ENCODE data around the gene RDH16. TPM values are rescaled to one million over a fixed set of nuclear protein-coding genes. Genes with fewer than 3 reads are reported as not detected.
"Not testable (repeated sequence)": the region's sequence is repeated elsewhere in the genome, so short reads cannot be mapped to it uniquely, and the experiment has no call there.

RDH16 gene
- total RNA-seq, 2 experiments from 2014 or later = 0.31 to 0.35 TPM

GRCh38 chr12:56916996-56917333 is 40.4 kb downstream of the RDH16 start:
- POLR2A ChIA-PET = no interaction called here
- CTCF ChIA-PET = interaction anchor here (0.6 to 1.7 kb wide), 4 partner anchors 9 to 180 kb away, joined by 3 to 8 read pairs (median 4); no protein-coding TSS in a partner anchor
- Mint-ChIP-seq H3K27ac (no peak overlapping the region), H3K27me3 (peaks cover 6% of the 10 kb centered on the region), H3K9me3 (no peaks in the 10 kb centered on the region), H3K4me3 (no peak overlapping the region), H3K4me1 (no peaks in the 10 kb centered on the region), H3K36me3 (ENCODE audit: low read depth) (no peaks in the 10 kb centered on the region)
- no peak for DNase-seq

- H3K36me3 Mint-ChIP-seq (ENCODE audit: low read depth) = no peaks in the 10 kb centered on the region
- no peak overlapping the region for H3K27ac Mint-ChIP-seq
- no peak for DNase-seq
- ChIA-PET CTCF (interaction anchor here (0.6 to 1.7 kb wide), 4 partner anchors 10 to 179 kb away, joined by 3 to 8 read pairs (median 4); no protein-coding TSS in a partner anchor), POLR2A (no interaction called here)
- no peaks in the 10 kb centered on the region for H3K4me1 Mint-ChIP-seq
- no peak overlapping the region for H3K4me3 Mint-ChIP-seq
- no peaks in the 10 kb centered on the region for H3K9me3 Mint-ChIP-seq
- H3K27me3 Mint-ChIP-seq = peaks cover 8% of the 10 kb centered on the region
Observed at GRCh38 chr12:56916296-56916995, 41.0 kb downstream of the RDH16 start.

- no peaks in the 10 kb centered on the region for H3K4me1 Mint-ChIP-seq
- H3K36me3 Mint-ChIP-seq (ENCODE audit: low read depth) = no peaks in the 10 kb centered on the region
- no peak overlapping the region for H3K27ac Mint-ChIP-seq
- H3K9me3 Mint-ChIP-seq = peaks cover 7% of the 10 kb centered on the region
- DNase-seq = no peak
- CTCF ChIA-PET = interaction anchor here (1.7 kb wide), 1 partner anchor 75 kb away, joined by 4 read pairs; no protein-coding TSS in a partner anchor
- no peak overlapping the region for H3K4me3 Mint-ChIP-seq
- POLR2A ChIA-PET = no interaction called here
- peaks cover 8% of the 10 kb centered on the region for H3K27me3 Mint-ChIP-seq
Observed at GRCh38 chr12:56914724-56915123, 42.7 kb downstream of the RDH16 start.

GRCh38 chr12:56914256-56914655 is 43.2 kb downstream of the RDH16 start:
- no peaks in the 10 kb centered on the region for H3K4me1 Mint-ChIP-seq
- H3K9me3 Mint-ChIP-seq = peaks cover 11% of the 10 kb centered on the region
- no peak overlapping the region for H3K27ac Mint-ChIP-seq
- POLR2A ChIA-PET = no interaction called here
- no peak overlapping the region for H3K4me3 Mint-ChIP-seq
- CTCF ChIA-PET = no interaction called here
- no peaks in the 10 kb centered on the region for H3K36me3 Mint-ChIP-seq (ENCODE audit: low read depth)
- DNase-seq = no peak
- peaks cover 8% of the 10 kb centered on the region for H3K27me3 Mint-ChIP-seq

- H3K9me3 Mint-ChIP-seq = peaks cover 14% of the 10 kb centered on the region
- DNase-seq; H3K27ac Mint-ChIP-seq; H3K27me3 Mint-ChIP-seq; H3K36me3 Mint-ChIP-seq (ENCODE audit: low read depth); POLR2A ChIA-PET; CTCF ChIA-PET; H3K4me1 Mint-ChIP-seq; H3K4me3 Mint-ChIP-seq: not testable (repeated sequence)
Observed at GRCh38 chr12:56909403-56909802, 48.0 kb downstream of the RDH16 start.

GRCh38 chr12:56908136-56908535 is 49.3 kb downstream of the RDH16 start:
- H3K4me3 Mint-ChIP-seq = no peak overlapping the region
- H3K9me3 Mint-ChIP-seq = peaks cover 18% of the 10 kb centered on the region
- H3K27ac Mint-ChIP-seq = no peak overlapping the region
- no peak for DNase-seq
- H3K4me1 Mint-ChIP-seq = no peaks in the 10 kb centered on the region
- H3K36me3 Mint-ChIP-seq (ENCODE audit: low read depth) = no peaks in the 10 kb centered on the region
- ChIA-PET CTCF (no interaction called here), POLR2A (no interaction called here)
- peaks cover 6% of the 10 kb centered on the region for H3K27me3 Mint-ChIP-seq

- POLR2A ChIA-PET = no interaction called here
- Mint-ChIP-seq H3K9me3 (peaks cover 27% of the 10 kb centered on the region), H3K27ac (no peak overlapping the region), H3K36me3 (ENCODE audit: low read depth) (peaks cover 2% of the 10 kb centered on the region), H3K4me1 (no peaks in the 10 kb centered on the region), H3K4me3 (no peak overlapping the region), H3K27me3 (peaks cover 2% of the 10 kb centered on the region)
- CTCF ChIA-PET = no interaction called here
- no peak for DNase-seq
Observed at GRCh38 chr12:56905852-56906251, 51.6 kb downstream of the RDH16 start.

- Mint-ChIP-seq H3K36me3 (ENCODE audit: low read depth) (peaks cover 2% of the 10 kb centered on the region), H3K4me1 (no peaks in the 10 kb centered on the region), H3K27ac (no peak overlapping the region), H3K4me3 (no peak overlapping the region), H3K27me3 (peaks cover 2% of the 10 kb centered on the region), H3K9me3 (peaks cover 19% of the 10 kb centered on the region)
- ChIA-PET POLR2A (no interaction called here), CTCF (no interaction called here)
- no peak for DNase-seq
Observed at GRCh38 chr12:56903374-56903773, 54.0 kb downstream of the RDH16 start.

Other genes with a start within 250 kb of the RDH16 start
- gene NACA, start 232.3 kb downstream of the RDH16 start, total RNA-seq = 100 to 1,000 TPM; 805 to 843 TPM
- gene PRIM1, start 205.3 kb downstream of the RDH16 start, total RNA-seq = 10 to 100 TPM; 48.0 to 52.9 TPM
- 1 to 10 TPM; 3.1 to 3.8 TPM for gene HSD17B6, start 194.3 kb downstream of the RDH16 start, total RNA-seq
- gene SDR9C7, start 23.2 kb downstream of the RDH16 start, total RNA-seq = not detected
- 1 to 10 TPM; 8.8 to 9.5 TPM for gene ZBTB39, start 48.9 kb upstream of the RDH16 start, total RNA-seq
- under 1 TPM in 1 of 2 experiments, not detected in 1; 0.25 TPM for gene TAC3, start 58.9 kb upstream of the RDH16 start, total RNA-seq
- gene MYO1A, start 92.5 kb upstream of the RDH16 start, total RNA-seq = 1 to 10 TPM; 1.4 to 2.9 TPM
- 10 to 100 TPM; 50.2 to 54.3 TPM for gene NEMP1, start 121.2 kb upstream of the RDH16 start, total RNA-seq
- 1 to 10 TPM; 5.5 to 6.8 TPM for gene NAB2, start 131.5 kb upstream of the RDH16 start, total RNA-seq
- 100 to 1,000 TPM; 239 to 242 TPM for gene STAT6, start 153.8 kb upstream of the RDH16 start, total RNA-seq
- gene LRP1, start 170.9 kb upstream of the RDH16 start, total RNA-seq = under 1 TPM; 0.94 TPM
- not detected for gene LRP1-AS, start 190.0 kb upstream of the RDH16 start, total RNA-seq